Measurements from ENCODE around the gene ENPP3.

DNA sequence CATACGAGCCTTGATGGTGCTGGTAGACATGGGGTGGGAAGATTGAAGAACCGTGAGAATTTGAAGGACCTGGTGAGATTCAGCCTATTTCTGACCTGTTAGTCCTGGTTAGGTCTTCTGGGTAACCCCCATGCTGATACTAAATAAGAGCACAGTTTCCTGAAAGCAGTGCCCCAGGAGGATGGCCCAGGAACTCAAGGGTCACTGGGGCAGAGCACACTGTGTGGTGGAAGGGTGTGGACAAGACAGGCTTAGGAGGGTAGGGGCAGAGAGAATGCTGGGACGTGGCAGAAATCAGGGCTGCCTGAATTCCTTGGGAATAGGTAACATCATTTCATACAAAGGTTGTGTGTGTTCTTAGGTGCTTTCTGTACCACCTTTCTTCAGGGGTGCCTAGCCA, 138.8 kb downstream of the ENPP3 start:
- TF ChIP-seq ZNF184 (tag by site-specific recombination; IDR thresholded peaks at IDR 0.05) (no peak), ZNF549 (tag by site-specific recombination; IDR thresholded peaks at IDR 0.05) (no peak), ZNF624 (tag by site-specific recombination; IDR thresholded peaks at IDR 0.05) (no peak), ZNF114 (tag by site-specific recombination; IDR thresholded peaks at IDR 0.05) (no peak), SCRT1 (tag by site-specific recombination; IDR thresholded peaks at IDR 0.05; ENCODE audit: borderline replicate concordance) (no peak), ZNF274 (IDR thresholded peaks at IDR 0.05; ENCODE audit: low read length) (no peak), ZNF274 (tag by site-specific recombination; IDR thresholded peaks at IDR 0.05; ENCODE audit: borderline replicate concordance) (no peak), ZNF560 (tag by site-specific recombination; IDR thresholded peaks at IDR 0.05; ENCODE audit: borderline replicate concordance) (no peak), ZBTB48 (tag by site-specific recombination; IDR thresholded peaks at IDR 0.05) (no peak)
- TF ChIP-seq, protein P1, sequence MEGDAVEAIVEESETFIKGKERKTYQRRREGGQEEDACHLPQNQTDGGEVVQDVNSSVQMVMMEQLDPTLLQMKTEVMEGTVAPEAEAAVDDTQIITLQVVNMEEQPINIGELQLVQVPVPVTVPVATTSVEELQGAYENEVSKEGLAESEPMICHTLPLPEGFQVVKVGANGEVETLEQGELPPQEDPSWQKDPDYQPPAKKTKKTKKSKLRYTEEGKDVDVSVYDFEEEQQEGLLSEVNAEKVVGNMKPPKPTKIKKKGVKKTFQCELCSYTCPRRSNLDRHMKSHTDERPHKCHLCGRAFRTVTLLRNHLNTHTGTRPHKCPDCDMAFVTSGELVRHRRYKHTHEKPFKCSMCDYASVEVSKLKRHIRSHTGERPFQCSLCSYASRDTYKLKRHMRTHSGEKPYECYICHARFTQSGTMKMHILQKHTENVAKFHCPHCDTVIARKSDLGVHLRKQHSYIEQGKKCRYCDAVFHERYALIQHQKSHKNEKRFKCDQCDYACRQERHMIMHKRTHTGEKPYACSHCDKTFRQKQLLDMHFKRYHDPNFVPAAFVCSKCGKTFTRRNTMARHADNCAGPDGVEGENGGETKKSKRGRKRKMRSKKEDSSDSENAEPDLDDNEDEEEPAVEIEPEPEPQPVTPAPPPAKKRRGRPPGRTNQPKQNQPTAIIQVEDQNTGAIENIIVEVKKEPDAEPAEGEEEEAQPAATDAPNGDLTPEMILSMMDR (tag by site-specific recombination; IDR thresholded peaks at IDR 0.05), result no peak
- TF ChIP-seq, protein P2, sequence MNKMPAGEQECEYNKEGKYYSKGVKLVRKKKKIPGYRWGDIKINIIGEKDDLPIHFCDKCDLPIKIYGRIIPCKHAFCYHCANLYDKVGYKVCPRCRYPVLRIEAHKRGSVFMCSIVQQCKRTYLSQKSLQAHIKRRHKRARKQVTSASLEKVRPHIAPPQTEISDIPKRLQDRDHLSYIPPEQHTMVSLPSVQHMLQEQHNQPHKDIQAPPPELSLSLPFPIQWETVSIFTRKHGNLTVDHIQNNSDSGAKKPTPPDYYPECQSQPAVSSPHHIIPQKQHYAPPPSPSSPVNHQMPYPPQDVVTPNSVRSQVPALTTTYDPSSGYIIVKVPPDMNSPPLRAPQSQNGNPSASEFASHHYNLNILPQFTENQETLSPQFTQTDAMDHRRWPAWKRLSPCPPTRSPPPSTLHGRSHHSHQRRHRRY (tag by site-specific recombination; IDR thresholded peaks at IDR 0.05), result no peak
